OCI-LY1 (cell line): ENCODE measurements around the gene NDFIP2.

Source experiments
- H2AFZ ChIP-seq: fragments of 200-600 bp; sonication (generic), shearing (Covaris generic); 2 replicates; pipeline ENCODE4 v1.6.0; 2014; ENCODE audit warnings: antibody characterized with exemption, mild to moderate bottlenecking, low read length
- H3F3A ChIP-seq: fragments of 200-600 bp; sonication (generic), shearing (Covaris generic); 2 replicates; pipeline ENCODE4 v1.6.0; 2014; ENCODE audit warnings: mild to moderate bottlenecking, antibody characterized with exemption, low read length, moderate library complexity; ENCODE audit not compliant: insufficient read depth
- H3K27ac ChIP-seq: fragments of 200-600 bp; sonication (generic); 2 replicates; pipeline ENCODE4 v1.5.1; 2014; ENCODE audit warnings: low read length, mixed run types, mild to moderate bottlenecking, low read depth; ENCODE audit not compliant: poor library complexity, severe bottlenecking
- H3K27me3 ChIP-seq: fragments of 200-600 bp; sonication (generic); 2 replicates; pipeline ENCODE4 v1.6.0; 2014; ENCODE audit warnings: antibody characterized with exemption, mild to moderate bottlenecking, low read length, moderate library complexity; ENCODE audit not compliant: insufficient read depth
- H3K36me3 ChIP-seq: fragments of 200-600 bp; sonication (generic); 2 replicates; pipeline ENCODE4 v1.6.1; 2014; ENCODE audit warnings: mild to moderate bottlenecking, antibody characterized with exemption, low read length, moderate library complexity, mixed read lengths; ENCODE audit not compliant: insufficient read depth
- H3K4me1 ChIP-seq: fragments of 200-600 bp; sonication (generic); 2 replicates; pipeline ENCODE4 v1.5.1; 2014; ENCODE audit warnings: mild to moderate bottlenecking, low read length, moderate library complexity; ENCODE audit not compliant: insufficient read depth, severe bottlenecking
- H3K4me2 ChIP-seq: fragments of 200-600 bp; sonication (generic), shearing (Covaris generic); 2 replicates; pipeline ENCODE4 v1.6.1; 2014; ENCODE audit warnings: low read length
- H3K4me3 ChIP-seq: fragments of 200-600 bp; sonication (generic); 2 replicates; pipeline ENCODE4 v1.5.1; 2014; ENCODE audit warnings: low read length, low read depth, mild to moderate bottlenecking, mixed read lengths; ENCODE audit not compliant: poor library complexity, severe bottlenecking
- H3K79me2 ChIP-seq: fragments of 200-600 bp; shearing (Covaris generic); 2 replicates; pipeline ENCODE4 v1.6.1; 2016; ENCODE audit warnings: mixed run types, low read length, mixed read lengths; ENCODE audit not compliant: insufficient read depth
- H3K9ac ChIP-seq: fragments of 200-600 bp; sonication (generic), shearing (Covaris generic); 2 replicates; pipeline ENCODE4 v1.6.1; 2014; ENCODE audit warnings: mild to moderate bottlenecking, low read length, mixed read lengths
- H3K9me2 ChIP-seq: fragments of 200-600 bp; sonication (generic), shearing (Covaris generic); 2 replicates; pipeline ENCODE4 v1.6.1; 2014; ENCODE audit warnings: low read depth, mild to moderate bottlenecking, low read length, mixed read lengths
- H3K9me3 ChIP-seq: fragments of 200-600 bp; shearing (Covaris generic); 2 replicates; pipeline ENCODE4 v1.6.1; 2014; ENCODE audit warnings: low read length, mixed read lengths
- H4K20me1 ChIP-seq: fragments of 200-600 bp; sonication (generic), shearing (Covaris generic); 2 replicates; pipeline ENCODE4 v1.6.0; 2016; ENCODE audit warnings: mild to moderate bottlenecking, low read length; ENCODE audit not compliant: insufficient read depth
- EZH2 ChIP-seq: fragments of 200-600 bp; sonication (generic), shearing (Covaris generic); IDR thresholded peaks from 2 replicates; pipeline ENCODE4 v1.8.0; 2017; ENCODE audit warnings: borderline replicate concordance, mixed run types, mild to moderate bottlenecking, antibody characterized with exemption, low read length, moderate library complexity, mixed read lengths
- TF ChIP-seq, protein P1 (sequence below): fragments of 200-600 bp; sonication (generic), shearing (Covaris generic); IDR thresholded peaks from 2 replicates; pipeline ENCODE4 v1.5.1; 2017; ENCODE audit warnings: mild to moderate bottlenecking, antibody characterized with exemption, low read length, moderate library complexity, mixed read lengths

The NDFIP2 gene

DNA sequence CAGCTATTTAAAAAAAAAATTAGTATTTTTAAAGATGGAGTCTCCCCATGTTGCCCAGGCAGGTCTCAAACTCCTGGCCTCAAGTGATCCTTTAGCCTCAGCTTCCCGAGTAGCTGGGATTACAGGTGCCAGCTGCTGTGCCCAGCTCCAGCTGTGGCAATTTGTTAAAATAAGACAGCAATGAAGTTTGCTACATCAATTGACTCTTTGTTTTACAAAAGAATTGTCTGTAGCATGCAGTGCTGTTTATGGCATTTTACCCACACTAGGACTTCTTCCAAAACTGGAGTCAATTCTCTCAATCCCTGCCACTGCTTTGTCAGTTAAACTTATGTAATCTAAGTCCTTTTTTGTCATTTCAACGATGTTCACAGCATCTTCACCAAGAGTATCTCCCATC lies 49.3 kb downstream of the NDFIP2 start:
- no peaks in the 10 kb centered on the region for H3F3A ChIP-seq
- no peaks in the 10 kb centered on the region for H3K27me3 ChIP-seq
- no peak overlapping the region for H3K27ac ChIP-seq
- H3K9ac ChIP-seq = no peak overlapping the region
- H3K4me2 ChIP-seq = no peak overlapping the region
- no peaks in the 10 kb centered on the region for H3K4me1 ChIP-seq
- peaks cover 20% of the 10 kb centered on the region; the same call in 1 of the 2 replicates for H3K36me3 ChIP-seq
- no peak overlapping the region for H3K4me3 ChIP-seq
- H4K20me1 ChIP-seq = no peaks in the 10 kb centered on the region
- TF ChIP-seq, protein P1, sequence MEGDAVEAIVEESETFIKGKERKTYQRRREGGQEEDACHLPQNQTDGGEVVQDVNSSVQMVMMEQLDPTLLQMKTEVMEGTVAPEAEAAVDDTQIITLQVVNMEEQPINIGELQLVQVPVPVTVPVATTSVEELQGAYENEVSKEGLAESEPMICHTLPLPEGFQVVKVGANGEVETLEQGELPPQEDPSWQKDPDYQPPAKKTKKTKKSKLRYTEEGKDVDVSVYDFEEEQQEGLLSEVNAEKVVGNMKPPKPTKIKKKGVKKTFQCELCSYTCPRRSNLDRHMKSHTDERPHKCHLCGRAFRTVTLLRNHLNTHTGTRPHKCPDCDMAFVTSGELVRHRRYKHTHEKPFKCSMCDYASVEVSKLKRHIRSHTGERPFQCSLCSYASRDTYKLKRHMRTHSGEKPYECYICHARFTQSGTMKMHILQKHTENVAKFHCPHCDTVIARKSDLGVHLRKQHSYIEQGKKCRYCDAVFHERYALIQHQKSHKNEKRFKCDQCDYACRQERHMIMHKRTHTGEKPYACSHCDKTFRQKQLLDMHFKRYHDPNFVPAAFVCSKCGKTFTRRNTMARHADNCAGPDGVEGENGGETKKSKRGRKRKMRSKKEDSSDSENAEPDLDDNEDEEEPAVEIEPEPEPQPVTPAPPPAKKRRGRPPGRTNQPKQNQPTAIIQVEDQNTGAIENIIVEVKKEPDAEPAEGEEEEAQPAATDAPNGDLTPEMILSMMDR = no peak
- no peak for TF ChIP-seq EZH2
- H3K9me3 ChIP-seq = no peaks in the 10 kb centered on the region
- H2AFZ ChIP-seq = no peak overlapping the region
- H3K9me2 ChIP-seq = no peaks in the 10 kb centered on the region
- no peaks in the 10 kb centered on the region for H3K79me2 ChIP-seq

DNA sequence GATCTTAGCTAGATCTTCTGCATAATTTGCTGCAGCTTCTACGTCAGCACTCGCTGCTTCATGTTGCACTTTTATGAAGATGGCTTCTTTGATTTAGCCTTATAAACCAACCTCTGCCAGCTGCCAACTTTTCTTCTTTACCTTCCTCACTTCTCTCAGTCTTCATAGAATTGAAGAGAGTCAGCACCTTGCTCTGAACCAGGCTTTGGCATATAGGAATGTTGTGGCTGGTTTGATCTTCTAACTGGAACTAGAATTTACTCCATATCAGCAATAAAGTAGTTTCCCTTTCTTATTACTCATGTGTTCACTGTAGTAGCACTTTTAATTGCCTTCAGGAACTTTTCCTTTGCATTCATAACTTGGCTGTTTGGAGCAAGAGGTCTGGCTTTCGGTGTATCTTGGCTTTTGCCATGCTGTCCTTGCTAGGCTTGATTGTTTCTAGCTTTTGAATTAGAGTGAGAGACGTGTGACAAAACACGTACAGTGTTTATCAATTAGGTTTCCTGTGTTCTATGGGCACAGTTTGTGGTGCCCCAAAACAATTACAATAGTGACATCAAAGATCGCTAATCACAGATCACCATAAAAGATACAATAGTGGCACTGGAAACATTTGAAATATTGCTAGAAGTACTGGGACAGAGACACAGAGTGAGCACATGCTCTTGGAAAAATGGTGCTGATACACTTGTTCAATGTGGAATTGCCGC lies 50.7 kb downstream of the NDFIP2 start:
- Histone ChIP-seq H3K4me3 (no peak overlapping the region), H3K9ac (no peak overlapping the region), H3K27me3 (no peaks in the 10 kb centered on the region), H3K9me2 (no peaks in the 10 kb centered on the region), H3K4me1 (no peaks in the 10 kb centered on the region), H3K4me2 (no peak overlapping the region), H3F3A (no peaks in the 10 kb centered on the region), H4K20me1 (no peaks in the 10 kb centered on the region), H3K27ac (no peak overlapping the region), H3K79me2 (no peaks in the 10 kb centered on the region), H3K36me3 (peaks cover 6% of the 10 kb centered on the region; the same call in 1 of the 2 replicates), H2AFZ (no peak overlapping the region), H3K9me3 (no peaks in the 10 kb centered on the region)
- TF ChIP-seq, protein P1 = no peak
- TF ChIP-seq EZH2 = no peak

GRCh38 chr13:79532576-79532975 lies 51.6 kb downstream of the NDFIP2 start:
- H3K4me2 ChIP-seq = no peak overlapping the region
- H2AFZ ChIP-seq = no peak overlapping the region
- H3K36me3 ChIP-seq = peaks cover 3% of the 10 kb centered on the region; the same call in 1 of the 2 replicates
- TF ChIP-seq, protein P1 = no peak
- no peak for TF ChIP-seq EZH2
- H3K27me3 ChIP-seq = no peaks in the 10 kb centered on the region
- H3K9me3 ChIP-seq = no peaks in the 10 kb centered on the region
- H3K4me3 ChIP-seq = no peak overlapping the region
- no peaks in the 10 kb centered on the region for H3K4me1 ChIP-seq
- H3F3A ChIP-seq = no peaks in the 10 kb centered on the region
- no peaks in the 10 kb centered on the region for H4K20me1 ChIP-seq
- H3K9me2 ChIP-seq = no peaks in the 10 kb centered on the region
- H3K27ac ChIP-seq = no peak overlapping the region
- H3K9ac ChIP-seq = no peak overlapping the region
- H3K79me2 ChIP-seq = no peaks in the 10 kb centered on the region
